ENCODE results near the gene PRR20C.
"Not testable (repeated sequence)": the region's sequence is repeated elsewhere in the genome, so short reads cannot be mapped to it uniquely, and the experiment has no call there.

Gene PRR20C

DNA sequence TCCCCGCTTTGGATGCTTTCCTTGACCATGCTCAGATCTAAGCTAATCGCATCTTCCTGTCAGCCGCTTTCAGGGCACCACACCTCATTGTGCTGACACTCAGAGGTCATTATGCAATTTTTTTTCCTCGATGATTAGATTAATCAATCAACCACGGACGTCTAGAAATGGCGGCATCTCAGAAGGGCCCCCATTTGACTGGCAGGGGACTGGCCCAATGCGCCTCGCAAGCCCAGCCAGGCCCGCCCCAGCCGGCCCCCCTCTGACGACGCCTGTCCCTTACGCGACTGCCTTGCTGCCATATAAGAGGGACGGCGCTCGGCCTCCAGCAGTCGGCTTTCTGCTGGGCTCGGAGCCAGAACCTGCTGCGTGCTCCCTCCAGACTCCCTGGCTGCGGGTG is 6.5 kb downstream of the PRR20C start, which contains the start of gene PRR20D:
PRR20D (plus strand) TSS at position 301 of the 400 bp plus-strand sequence. CDS start 387 bp downstream, outside the sequence.
- not testable (repeated sequence) for H3K4me3 ChIP-seq (ENCODE audit: low read depth, low read length); DNase-seq (ENCODE audit: low read depth)

DNA sequence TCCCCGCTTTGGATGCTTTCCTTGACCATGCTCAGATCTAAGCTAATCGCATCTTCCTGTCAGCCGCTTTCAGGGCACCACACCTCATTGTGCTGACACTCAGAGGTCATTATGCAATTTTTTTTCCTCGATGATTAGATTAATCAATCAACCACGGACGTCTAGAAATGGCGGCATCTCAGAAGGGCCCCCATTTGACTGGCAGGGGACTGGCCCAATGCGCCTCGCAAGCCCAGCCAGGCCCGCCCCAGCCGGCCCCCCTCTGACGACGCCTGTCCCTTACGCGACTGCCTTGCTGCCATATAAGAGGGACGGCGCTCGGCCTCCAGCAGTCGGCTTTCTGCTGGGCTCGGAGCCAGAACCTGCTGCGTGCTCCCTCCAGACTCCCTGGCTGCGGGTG is 13.0 kb downstream of the PRR20C start, which contains the start of gene PRR20E:
PRR20E (plus strand) TSS at position 301 of the 400 bp plus-strand sequence. CDS start 387 bp downstream, outside the sequence.
- H3K4me3 ChIP-seq (ENCODE audit: low read depth, low read length); DNase-seq (ENCODE audit: low read depth): not testable (repeated sequence)

DNA sequence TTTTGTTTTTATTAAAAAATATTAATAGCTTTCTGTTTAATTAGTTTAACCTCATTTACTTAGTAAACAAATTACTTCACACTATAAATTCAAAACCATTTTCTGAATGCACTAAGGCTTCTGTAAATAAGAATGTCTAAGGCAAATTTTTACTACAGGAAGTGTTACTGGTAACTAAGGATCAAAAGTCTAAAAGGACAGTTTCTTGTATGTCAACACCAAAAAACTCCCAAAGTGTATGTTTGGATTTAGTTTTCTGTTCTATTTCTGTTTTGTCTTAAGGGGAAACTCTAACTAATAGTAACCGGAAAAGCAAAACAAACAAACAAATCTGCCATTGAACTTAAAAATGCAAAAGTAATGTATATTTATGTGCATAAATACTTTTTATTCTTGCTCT is 37.8 kb downstream of the PRR20C start:
- H3K4me3 ChIP-seq (ENCODE audit: low read depth, low read length): no peak overlapping the region
- TF ChIP-seq, protein P1, sequence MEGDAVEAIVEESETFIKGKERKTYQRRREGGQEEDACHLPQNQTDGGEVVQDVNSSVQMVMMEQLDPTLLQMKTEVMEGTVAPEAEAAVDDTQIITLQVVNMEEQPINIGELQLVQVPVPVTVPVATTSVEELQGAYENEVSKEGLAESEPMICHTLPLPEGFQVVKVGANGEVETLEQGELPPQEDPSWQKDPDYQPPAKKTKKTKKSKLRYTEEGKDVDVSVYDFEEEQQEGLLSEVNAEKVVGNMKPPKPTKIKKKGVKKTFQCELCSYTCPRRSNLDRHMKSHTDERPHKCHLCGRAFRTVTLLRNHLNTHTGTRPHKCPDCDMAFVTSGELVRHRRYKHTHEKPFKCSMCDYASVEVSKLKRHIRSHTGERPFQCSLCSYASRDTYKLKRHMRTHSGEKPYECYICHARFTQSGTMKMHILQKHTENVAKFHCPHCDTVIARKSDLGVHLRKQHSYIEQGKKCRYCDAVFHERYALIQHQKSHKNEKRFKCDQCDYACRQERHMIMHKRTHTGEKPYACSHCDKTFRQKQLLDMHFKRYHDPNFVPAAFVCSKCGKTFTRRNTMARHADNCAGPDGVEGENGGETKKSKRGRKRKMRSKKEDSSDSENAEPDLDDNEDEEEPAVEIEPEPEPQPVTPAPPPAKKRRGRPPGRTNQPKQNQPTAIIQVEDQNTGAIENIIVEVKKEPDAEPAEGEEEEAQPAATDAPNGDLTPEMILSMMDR (IDR thresholded peaks at IDR 0.05; ENCODE audit: control insufficient read depth, extremely low read depth, insufficient read depth): no peak
- no peak for DNase-seq (ENCODE audit: low read depth)

All from LNCaP clone FGC (cell line).